Small intestine (tissue), 7 donors: ENCODE data around the gene CD177. TPM values are rescaled to one million over a fixed set of nuclear protein-coding genes. Genes with fewer than 3 reads are reported as not detected.
A peak's percentile ranks its signal among the peaks of the same experiment; 100 is the strongest.
"Not testable (repeated sequence)": the region's sequence is repeated elsewhere in the genome, so short reads cannot be mapped to it uniquely, and the experiment has no call there.

Source experiments
- DNase-seq, 2 donors: peaks; one replicate each; pipeline versions ENCODE4 v3.0.0 to v3.0.0-alpha.2; 2013
- FAIRE-seq: peaks from 2 replicates; lab custom pipeline; 2012; peaks lifted over from hg19 to GRCh38; lab: Jason Lieb, UNC
- H3K27ac ChIP-seq, 3 donors: one replicate each; pipeline ENCODE4 v1.5.1; 2013; ENCODE audit warnings: low read length in 2 of 3, mild to moderate bottlenecking in 2 of 3, control low read depth in 1 of 3, inconsistent platforms in 1 of 3, low read depth in 1 of 3, moderate library complexity in 1 of 3
- H3K27me3 ChIP-seq, 3 donors: one replicate each; pipeline ENCODE4 v1.6.1; 2013; ENCODE audit warnings: low read length in 3 of 3, inconsistent platforms in 1 of 3; ENCODE audit not compliant: control insufficient read depth in 3 of 3, insufficient read depth in 3 of 3
- H3K36me3 ChIP-seq, 3 donors: one replicate each; pipeline ENCODE4 v1.6.1; 2013; ENCODE audit warnings: low read length in 3 of 3, inconsistent platforms in 1 of 3, low read depth in 1 of 3, mild to moderate bottlenecking in 1 of 3, moderate library complexity in 1 of 3; ENCODE audit not compliant: control insufficient read depth in 3 of 3, insufficient read depth in 2 of 3
- H3K4me1 ChIP-seq, 3 donors: one replicate each; pipeline ENCODE4 v1.6.1; 2013; ENCODE audit warnings: low read length in 2 of 3, inconsistent platforms in 1 of 3, low read depth in 1 of 3, mild to moderate bottlenecking in 1 of 3, moderate library complexity in 1 of 3; ENCODE audit not compliant: control insufficient read depth in 3 of 3, insufficient read depth in 2 of 3
- H3K4me3 ChIP-seq, 3 donors: one replicate each; pipeline ENCODE4 v1.5.1; 2013; ENCODE audit warnings: low read length in 3 of 3, control low read depth in 1 of 3, inconsistent platforms in 1 of 3, low read depth in 1 of 3, mild to moderate bottlenecking in 1 of 3, moderate library complexity in 1 of 3
- H3K9me3 ChIP-seq, 2 donors: one replicate each; pipeline ENCODE4 v1.6.1; 2013; ENCODE audit warnings: low read depth in 1 of 2, low read length in 1 of 2; ENCODE audit not compliant: control insufficient read depth in 2 of 2, insufficient read depth in 1 of 2
- WGBS, 3 donors: extraction: QIAGEN DNeasy Blood & Tissue Kit; methylation state at CpG; one replicate each; pipeline ENCODE4 v1.1.7; 2013; 5-methylcytosine and 5-hydroxymethylcytosine counted together
- polyA plus RNA-seq, 4 donors: library from polyadenylated mRNA; stranded (reverse) in 3 of 4; unstranded in 1 of 4; fragments of 200-250 nt in 3 of 4; fragments of 120-200 nt in 1 of 4; gene quantifications; one replicate each; pipeline versions ENCODE4 v1.2.1 to v1.2.3, GENCODE V29; 2013
- donor health status: healthy with polysubstance abuse.
- donor health status: control.
- donor health status: control.
- donor health status: Bipolar disorder and iron deficiency.
- donor health status: healthy.

Gene CD177
- polyA plus RNA-seq, 4 donors = 0.35 TPM; not detected in 3

- not testable (repeated sequence) for DNase-seq, H3K27me3 ChIP-seq, H3K4me3 ChIP-seq, H3K9me3 ChIP-seq, H3K4me1 ChIP-seq, H3K36me3 ChIP-seq, H3K27ac ChIP-seq, FAIRE-seq
- WGBS, 3 donors = 55 to 76% (median 75%) methylated on average over 4 of the region's 4 CpGs
Observed at GRCh38 chr19:43329049-43329448, 24.4 kb upstream of the CD177 start.

- Histone ChIP-seq H3K36me3 (no peaks in the 10 kb centered on the region), H3K4me1 (no peaks in the 10 kb centered on the region), H3K4me3 (no peak overlapping the region), H3K27ac (no peak overlapping the region), H3K9me3 (no peaks in the 10 kb centered on the region), H3K27me3 (no peaks in the 10 kb centered on the region)
- DNase-seq = peak in 1 of 2 donors; percentile 52
- no peak for FAIRE-seq
- 43 to 71% (median 62%) methylated on average over 2 of the region's 2 CpGs for WGBS, 3 donors
Observed at GRCh38 chr19:43329989-43330388, 23.5 kb upstream of the CD177 start.

GRCh38 chr19:43330726-43331434 lies 22.6 kb upstream of the CD177 start:
- no peak for DNase-seq
- Histone ChIP-seq H3K36me3 (no peaks in the 10 kb centered on the region), H3K27me3 (no peaks in the 10 kb centered on the region), H3K4me1 (no peaks in the 10 kb centered on the region), H3K4me3 (no peak overlapping the region), H3K27ac (no peak overlapping the region), H3K9me3 (no peaks in the 10 kb centered on the region)
- no peak for FAIRE-seq
- WGBS, 3 donors = 68 to 75% (median 74%) methylated on average over 11 of the region's 11 CpGs

- no peaks in the 10 kb centered on the region for H3K27me3 ChIP-seq
- no peak overlapping the region for H3K4me3 ChIP-seq
- H3K27ac ChIP-seq = no peak overlapping the region
- no peaks in the 10 kb centered on the region for H3K9me3 ChIP-seq
- FAIRE-seq (no peak), DNase-seq (no peak)
- no peaks in the 10 kb centered on the region for H3K36me3 ChIP-seq
- WGBS, 3 donors = 76 to 89% (median 88%) methylated on average over 4 of the region's 4 CpGs
- H3K4me1 ChIP-seq = no peaks in the 10 kb centered on the region
Observed at GRCh38 chr19:43331435-43332010, 22.0 kb upstream of the CD177 start.

- no peak for DNase-seq
Observed at GRCh38 chr19:43332058-43332922, 21.2 kb upstream of the CD177 start.

GRCh38 chr19:43336508-43336907 lies 17.0 kb upstream of the CD177 start:
- FAIRE-seq, H3K4me3 ChIP-seq, H3K27ac ChIP-seq, DNase-seq, H3K36me3 ChIP-seq, H3K4me1 ChIP-seq, H3K9me3 ChIP-seq, H3K27me3 ChIP-seq: not testable (repeated sequence)
- WGBS, 3 donors = 88 to 94% (median 92%) methylated on average over 2 of the region's 2 CpGs

More at GRCh38 chr19:43332058-43332922, 21.2 kb upstream of the CD177 start:
- Histone ChIP-seq H3K27me3 (no peaks in the 10 kb centered on the region), H3K4me3 (no peak overlapping the region), H3K36me3 (no peaks in the 10 kb centered on the region), H3K27ac (no peak overlapping the region), H3K9me3 (no peaks in the 10 kb centered on the region), H3K4me1 (no peaks in the 10 kb centered on the region)
- 72 to 80% (median 75%) methylated on average over 10 of the region's 10 CpGs for WGBS, 3 donors
- no peak for FAIRE-seq

GRCh38 chr19:43337737-43338136 lies 15.7 kb upstream of the CD177 start:
- no peak for FAIRE-seq

GRCh38 chr19:43338530-43338929 lies 15.0 kb upstream of the CD177 start:
- Histone ChIP-seq H3K27ac (no peak overlapping the region), H3K4me1 (no peaks in the 10 kb centered on the region), H3K36me3 (no peaks in the 10 kb centered on the region), H3K4me3 (no peak overlapping the region), H3K9me3 (no peaks in the 10 kb centered on the region), H3K27me3 (no peaks in the 10 kb centered on the region)
- no peak for FAIRE-seq
- 62 to 81% (median 71%) methylated on average over 5 of the region's 5 CpGs for WGBS, 3 donors
- DNase-seq = no peak

More at GRCh38 chr19:43337737-43338136, 15.7 kb upstream of the CD177 start:
- no peaks in the 10 kb centered on the region for H3K36me3 ChIP-seq
- no peaks in the 10 kb centered on the region for H3K4me1 ChIP-seq
- no peak for DNase-seq
- no peak overlapping the region for H3K27ac ChIP-seq
- WGBS, 3 donors = 64 to 80% (median 73%) methylated on average over 8 of the region's 8 CpGs
- no peaks in the 10 kb centered on the region for H3K27me3 ChIP-seq
- H3K4me3 ChIP-seq = no peak overlapping the region
- H3K9me3 ChIP-seq = no peaks in the 10 kb centered on the region
